T-helper 1 cell treated with Interleukin-12 subunit alpha and Interleukin-12 subunit beta and Interleukin-4 antibody, amounts not matched to agents 30 μg/mL and 1 μg/mL, for 36 hours (primary cell): ENCODE measurements around the gene SEC14L2.

Source experiments
- H3K27ac Mint-ChIP-seq: one replicate; pipeline ENCODE4 v1.8.0; 2021; ENCODE audit warnings: mild to moderate bottlenecking, mixed read lengths
- H3K27me3 Mint-ChIP-seq: one replicate; pipeline ENCODE4 v1.8.0; 2021; ENCODE audit warnings: low read depth, mixed read lengths
- H3K36me3 Mint-ChIP-seq: one replicate; pipeline ENCODE4 v1.8.0; 2021; ENCODE audit warnings: low read depth, mixed read lengths
- H3K4me1 Mint-ChIP-seq: one replicate; pipeline ENCODE4 v1.8.0; 2021; ENCODE audit warnings: low read depth, mixed read lengths
- H3K4me3 Mint-ChIP-seq: one replicate; pipeline ENCODE4 v1.8.0; 2021; ENCODE audit warnings: mild to moderate bottlenecking, moderate library complexity, mixed read lengths
- H3K9me3 Mint-ChIP-seq: one replicate; pipeline ENCODE4 v1.8.0; 2021; ENCODE audit warnings: mixed read lengths

SEC14L2 gene

DNA sequence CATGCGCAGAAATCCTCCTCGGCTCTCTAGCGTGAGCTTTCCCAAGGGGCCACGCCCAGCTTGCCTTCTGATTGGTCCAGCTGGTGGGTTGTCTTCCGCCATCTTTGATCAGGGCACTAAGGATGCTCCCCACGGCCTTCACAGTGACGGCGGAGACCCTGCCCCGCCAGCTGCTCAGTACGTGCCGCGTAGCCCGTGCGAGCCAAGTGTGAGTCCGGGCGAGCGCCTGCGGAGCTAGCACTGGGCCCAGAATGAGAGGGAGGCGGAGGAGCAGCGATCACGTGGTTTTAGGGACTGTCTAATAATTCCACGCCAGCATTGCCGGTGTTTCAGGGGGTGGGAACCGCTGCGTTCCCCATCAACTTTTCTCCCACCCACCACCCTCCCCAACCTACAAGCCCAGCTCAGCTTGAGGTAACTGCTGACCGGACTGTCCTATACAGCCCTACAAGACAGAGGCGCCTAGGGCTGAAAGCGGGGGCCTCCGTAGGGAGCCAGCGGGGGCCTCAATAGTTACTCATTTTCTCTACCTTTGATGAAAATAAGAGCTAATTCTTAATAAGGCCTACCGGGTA is 27.2 kb downstream of the SEC14L2 start:
- Mint-ChIP-seq H3K27ac (peak overlapping the region; percentile 95), H3K9me3 (no peaks in the 10 kb centered on the region), H3K4me3 (peak overlapping the region; percentile 94), H3K27me3 (no peaks in the 10 kb centered on the region), H3K36me3 (peaks cover 21% of the 10 kb centered on the region), H3K4me1 (peaks cover 52% of the 10 kb centered on the region)

DNA sequence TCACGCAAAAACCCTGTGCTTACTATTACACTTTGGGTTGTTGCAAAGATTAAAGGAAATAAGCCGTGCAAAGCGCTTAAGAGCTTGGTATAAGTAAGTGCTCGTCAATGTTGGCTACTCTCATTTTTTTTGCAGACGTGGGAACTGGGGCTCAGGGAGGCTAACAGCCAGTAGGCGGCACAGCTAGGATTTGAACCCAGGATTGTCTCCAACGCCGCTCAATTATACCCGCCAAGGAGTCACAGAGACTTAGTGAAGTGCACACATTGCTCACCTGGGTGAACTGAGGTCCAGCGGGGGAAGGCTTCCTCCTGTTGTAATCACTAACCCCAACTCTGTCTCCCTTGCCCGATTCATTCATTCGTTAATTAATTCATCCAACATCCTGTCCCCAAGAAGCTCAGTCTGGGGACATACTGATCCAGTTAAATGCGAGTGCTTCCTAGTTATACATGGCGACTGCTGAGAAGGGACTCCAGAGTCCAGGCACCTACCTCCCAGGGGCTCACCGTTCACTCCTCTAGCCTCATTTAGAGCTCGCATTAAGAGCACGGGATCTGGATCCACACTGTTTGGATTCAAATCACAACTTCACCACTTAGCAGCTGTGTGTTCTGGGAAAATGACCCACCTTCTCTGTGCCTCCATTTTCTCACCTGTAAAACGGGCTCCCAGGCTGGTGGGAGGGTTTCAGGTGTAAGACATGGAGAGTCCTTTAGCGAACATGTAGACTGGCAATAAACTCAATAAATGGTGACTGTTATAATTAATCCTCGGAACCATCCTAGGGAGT is 27.9 kb downstream of the SEC14L2 start:
- Mint-ChIP-seq H3K4me1 (peaks cover 50% of the 10 kb centered on the region), H3K27ac (peak overlapping the region; percentile 95), H3K27me3 (no peaks in the 10 kb centered on the region), H3K36me3 (peaks cover 21% of the 10 kb centered on the region), H3K9me3 (no peaks in the 10 kb centered on the region), H3K4me3 (peak overlapping the region; percentile 94)

- Mint-ChIP-seq H3K36me3 (peaks cover 24% of the 10 kb centered on the region), H3K27ac (peak overlapping the region; percentile 92), H3K4me3 (peak overlapping the region; percentile 90), H3K9me3 (no peaks in the 10 kb centered on the region), H3K4me1 (peaks cover 49% of the 10 kb centered on the region), H3K27me3 (no peaks in the 10 kb centered on the region)
These were observed 28.5 kb downstream of the SEC14L2 start for GRCh38 chr22:30425327-30425615.

- Mint-ChIP-seq H3K4me1 (peaks cover 44% of the 10 kb centered on the region), H3K36me3 (peaks cover 21% of the 10 kb centered on the region)
These were observed 29.0 kb downstream of the SEC14L2 start, which contains the start of gene MTFP1 for GRCh38 chr22:30425616-30426387. Gene MTFP1 (plus strand): TSS chr22:30425768. CDS start chr22:30425880, 112 bp downstream.

DNA sequence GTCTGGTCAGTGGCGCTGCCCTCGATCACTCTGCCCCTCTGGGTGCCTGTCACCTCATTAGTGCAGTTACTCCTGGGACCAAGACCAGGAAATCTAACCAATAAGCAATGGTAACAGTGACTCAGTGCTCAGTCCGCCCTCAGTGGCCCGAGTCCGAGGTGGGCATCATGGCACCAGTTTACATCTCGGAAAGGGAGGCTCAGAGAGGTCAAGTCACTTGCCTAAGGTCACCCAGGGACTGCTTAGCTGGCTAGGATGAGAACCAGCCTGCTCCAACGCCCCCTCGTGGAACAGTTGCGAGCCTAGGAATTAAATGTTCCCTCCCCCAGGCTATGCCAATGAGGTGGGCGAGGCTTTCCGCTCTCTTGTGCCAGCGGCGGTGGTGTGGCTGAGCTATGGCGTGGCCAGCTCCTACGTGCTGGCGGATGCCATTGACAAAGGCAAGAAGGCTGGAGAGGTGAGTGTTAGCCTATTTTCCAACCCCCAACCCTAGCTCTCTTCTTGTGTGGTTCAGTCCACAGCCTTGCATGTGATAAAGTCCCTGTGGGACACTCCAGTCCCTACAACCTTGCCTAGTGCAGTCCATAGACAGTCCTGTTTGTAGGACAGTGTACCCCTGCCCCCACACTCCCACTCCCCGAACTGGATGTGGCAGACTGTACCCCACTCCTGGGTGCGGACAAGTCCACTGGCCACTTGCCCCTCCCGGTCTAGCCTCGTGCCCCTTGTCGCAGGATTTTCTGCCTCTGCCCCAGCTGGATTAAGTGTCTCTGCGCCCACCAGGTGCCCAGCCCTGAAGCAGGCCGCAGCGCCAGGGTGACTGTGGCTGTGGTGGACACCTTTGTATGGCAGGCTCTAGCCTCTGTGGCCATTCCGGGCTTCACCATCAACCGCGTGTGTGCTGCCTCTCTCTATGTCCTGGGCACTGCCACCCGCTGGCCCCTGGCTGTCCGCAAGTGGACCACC is 29.9 kb downstream of the SEC14L2 start:
- no peaks in the 10 kb centered on the region for H3K9me3 Mint-ChIP-seq
- H3K36me3 Mint-ChIP-seq: peaks cover 17% of the 10 kb centered on the region
- H3K27ac Mint-ChIP-seq: peak overlapping the region; percentile 92
- H3K27me3 Mint-ChIP-seq: no peaks in the 10 kb centered on the region
- peak overlapping the region; percentile 90 for H3K4me3 Mint-ChIP-seq
- peaks cover 38% of the 10 kb centered on the region for H3K4me1 Mint-ChIP-seq

More at GRCh38 chr22:30425616-30426387, 29.0 kb downstream of the SEC14L2 start, which contains the start of gene MTFP1:
- H3K27ac Mint-ChIP-seq: peak within 1 kb of the TSS; percentile 95
- H3K27me3 Mint-ChIP-seq: no peaks in the 10 kb centered on the region
- no peaks in the 10 kb centered on the region for H3K9me3 Mint-ChIP-seq
- peak within 1 kb of the TSS; percentile 94 for H3K4me3 Mint-ChIP-seq

DNA sequence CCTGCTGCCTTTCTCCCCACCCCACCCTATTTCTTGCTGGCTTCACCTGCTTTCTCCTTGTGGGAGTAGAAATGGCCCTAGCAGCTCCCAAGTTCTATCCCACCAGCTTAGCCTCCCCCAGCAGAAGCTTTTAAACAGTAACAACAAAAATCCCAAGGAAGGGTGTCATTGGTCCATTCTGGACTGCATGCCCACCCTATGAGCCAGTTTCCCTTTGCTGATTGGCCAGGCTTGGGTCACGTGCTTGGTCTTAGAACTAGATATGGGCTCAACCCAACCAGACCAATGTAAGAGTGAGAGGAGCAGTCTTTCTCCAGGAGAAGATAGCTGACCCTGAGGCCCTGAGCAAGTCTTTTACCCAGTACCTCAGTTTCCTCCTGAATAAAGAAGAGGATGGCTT is 31.1 kb downstream of the SEC14L2 start:
- H3K27ac Mint-ChIP-seq: no peak overlapping the region
- no peaks in the 10 kb centered on the region for H3K27me3 Mint-ChIP-seq
- no peaks in the 10 kb centered on the region for H3K9me3 Mint-ChIP-seq
- H3K36me3 Mint-ChIP-seq: peaks cover 8% of the 10 kb centered on the region
- no peak overlapping the region for H3K4me3 Mint-ChIP-seq
- H3K4me1 Mint-ChIP-seq: peaks cover 26% of the 10 kb centered on the region

- H3K36me3 Mint-ChIP-seq: peaks cover 13% of the 10 kb centered on the region
- no peaks in the 10 kb centered on the region for H3K9me3 Mint-ChIP-seq
- peaks cover 24% of the 10 kb centered on the region for H3K4me1 Mint-ChIP-seq
- no peak overlapping the region for H3K27ac Mint-ChIP-seq
- no peaks in the 10 kb centered on the region for H3K27me3 Mint-ChIP-seq
- no peak overlapping the region for H3K4me3 Mint-ChIP-seq
These were observed 33.1 kb downstream of the SEC14L2 start for GRCh38 chr22:30429887-30430286.

- peaks cover 22% of the 10 kb centered on the region for H3K36me3 Mint-ChIP-seq
- H3K4me3 Mint-ChIP-seq: no peak overlapping the region
- no peaks in the 10 kb centered on the region for H3K27me3 Mint-ChIP-seq
- H3K4me1 Mint-ChIP-seq: peaks cover 27% of the 10 kb centered on the region
- no peak overlapping the region for H3K27ac Mint-ChIP-seq
- H3K9me3 Mint-ChIP-seq: peaks cover 8% of the 10 kb centered on the region
These were observed 34.1 kb downstream of the SEC14L2 start for GRCh38 chr22:30430933-30431332.

DNA sequence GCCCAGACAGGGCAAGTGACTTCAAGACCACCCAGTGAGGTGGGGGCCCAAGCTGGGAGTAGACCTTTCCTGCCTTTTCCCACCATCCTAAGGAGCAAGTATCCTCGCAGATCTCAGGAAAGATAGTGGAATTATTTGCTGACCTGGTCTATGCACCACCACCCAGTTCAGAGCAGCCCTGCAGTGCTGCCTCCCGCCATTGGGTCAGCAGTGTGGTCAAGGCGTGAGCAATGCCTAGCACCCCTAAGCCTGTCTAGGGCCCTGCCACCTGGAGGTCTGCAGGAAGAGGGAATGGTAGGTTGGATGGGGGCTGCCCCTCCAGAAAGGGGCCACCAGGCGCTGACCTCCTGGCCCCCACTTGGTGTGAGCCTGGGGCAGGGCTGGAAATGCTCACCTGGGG is 35.3 kb downstream of the SEC14L2 start:
- Mint-ChIP-seq H3K27me3 (no peaks in the 10 kb centered on the region), H3K4me3 (no peak overlapping the region), H3K4me1 (peaks cover 16% of the 10 kb centered on the region), H3K36me3 (peaks cover 20% of the 10 kb centered on the region), H3K27ac (no peak overlapping the region), H3K9me3 (peaks cover 13% of the 10 kb centered on the region)

DNA sequence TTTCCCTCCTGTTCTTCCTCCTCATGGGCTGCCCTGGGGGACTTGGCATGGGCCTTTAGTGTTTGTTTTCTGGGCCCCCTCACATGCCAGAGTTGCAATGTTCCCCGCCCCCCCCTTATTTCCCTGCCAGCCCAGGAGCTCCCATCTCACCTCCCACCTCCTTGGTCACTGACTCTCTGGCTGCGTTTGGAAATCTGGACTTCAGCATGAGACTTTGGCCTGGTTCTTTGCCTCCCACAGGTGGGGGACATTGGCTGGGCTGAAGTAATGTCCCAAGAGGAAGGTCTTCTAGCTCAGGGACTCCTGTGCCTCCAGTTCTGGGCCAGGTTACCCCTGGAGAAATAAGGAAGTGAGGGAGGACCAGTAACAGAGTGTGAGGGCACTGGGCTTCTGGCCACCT is 35.7 kb downstream of the SEC14L2 start:
- H3K9me3 Mint-ChIP-seq: peaks cover 14% of the 10 kb centered on the region
- H3K4me3 Mint-ChIP-seq: no peak overlapping the region
- H3K4me1 Mint-ChIP-seq: peaks cover 14% of the 10 kb centered on the region
- H3K36me3 Mint-ChIP-seq: peaks cover 20% of the 10 kb centered on the region
- no peaks in the 10 kb centered on the region for H3K27me3 Mint-ChIP-seq
- H3K27ac Mint-ChIP-seq: no peak overlapping the region

- H3K36me3 Mint-ChIP-seq: peaks cover 18% of the 10 kb centered on the region
- no peak overlapping the region for H3K27ac Mint-ChIP-seq
- no peak overlapping the region for H3K4me3 Mint-ChIP-seq
- H3K27me3 Mint-ChIP-seq: peaks cover 2% of the 10 kb centered on the region
- H3K9me3 Mint-ChIP-seq: peaks cover 14% of the 10 kb centered on the region
- H3K4me1 Mint-ChIP-seq: peaks cover 14% of the 10 kb centered on the region
These were observed 36.4 kb downstream of the SEC14L2 start for GRCh38 chr22:30433227-30433626.

DNA sequence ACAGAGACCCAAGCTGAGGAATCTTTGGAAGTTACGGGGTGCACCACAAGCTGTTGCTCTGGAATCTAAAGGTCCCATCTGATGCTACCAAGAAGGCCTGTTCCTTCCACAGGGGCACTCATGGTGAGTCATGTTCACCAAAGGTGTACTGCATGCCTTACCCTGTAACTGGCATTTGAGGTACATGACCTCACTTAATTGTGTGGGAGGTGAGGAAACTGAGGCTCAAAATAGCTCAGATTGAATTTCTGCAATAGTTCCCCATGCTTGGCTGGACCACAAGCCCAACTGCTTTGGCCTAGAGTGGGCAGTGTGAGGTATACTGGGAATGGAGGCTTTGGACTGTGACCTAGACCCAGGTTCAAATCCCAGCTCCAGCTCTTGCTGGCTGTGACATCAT is 37.0 kb downstream of the SEC14L2 start:
- H3K9me3 Mint-ChIP-seq: peaks cover 14% of the 10 kb centered on the region
- peaks cover 14% of the 10 kb centered on the region for H3K4me1 Mint-ChIP-seq
- peaks cover 18% of the 10 kb centered on the region for H3K36me3 Mint-ChIP-seq
- H3K27ac Mint-ChIP-seq: no peak overlapping the region
- peaks cover 4% of the 10 kb centered on the region for H3K27me3 Mint-ChIP-seq
- H3K4me3 Mint-ChIP-seq: no peak overlapping the region

DNA sequence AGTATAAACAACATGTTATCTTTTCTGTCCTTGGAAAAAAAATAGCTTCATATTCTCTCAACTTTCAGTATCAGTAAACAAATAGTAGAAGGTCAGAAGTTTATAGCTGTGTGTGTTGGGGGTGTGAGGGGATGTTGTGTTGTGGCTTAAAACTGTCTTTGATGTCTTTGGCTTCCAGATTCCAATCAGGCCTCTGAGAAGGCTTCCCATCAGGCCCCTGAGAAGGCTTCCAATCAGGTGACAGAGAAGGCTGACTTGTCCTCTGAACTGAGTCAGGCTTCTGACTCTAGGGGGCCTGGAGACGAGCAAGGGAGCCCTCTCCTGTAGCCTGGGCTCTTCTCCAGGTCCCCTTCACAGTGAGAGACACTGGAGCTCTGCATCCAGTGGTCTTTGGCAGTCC is 38.0 kb downstream of the SEC14L2 start:
- Mint-ChIP-seq H3K27ac (peak overlapping the region; percentile 90), H3K4me3 (no peak overlapping the region), H3K36me3 (peaks cover 18% of the 10 kb centered on the region), H3K9me3 (peaks cover 14% of the 10 kb centered on the region), H3K4me1 (peaks cover 14% of the 10 kb centered on the region), H3K27me3 (peaks cover 4% of the 10 kb centered on the region)

DNA sequence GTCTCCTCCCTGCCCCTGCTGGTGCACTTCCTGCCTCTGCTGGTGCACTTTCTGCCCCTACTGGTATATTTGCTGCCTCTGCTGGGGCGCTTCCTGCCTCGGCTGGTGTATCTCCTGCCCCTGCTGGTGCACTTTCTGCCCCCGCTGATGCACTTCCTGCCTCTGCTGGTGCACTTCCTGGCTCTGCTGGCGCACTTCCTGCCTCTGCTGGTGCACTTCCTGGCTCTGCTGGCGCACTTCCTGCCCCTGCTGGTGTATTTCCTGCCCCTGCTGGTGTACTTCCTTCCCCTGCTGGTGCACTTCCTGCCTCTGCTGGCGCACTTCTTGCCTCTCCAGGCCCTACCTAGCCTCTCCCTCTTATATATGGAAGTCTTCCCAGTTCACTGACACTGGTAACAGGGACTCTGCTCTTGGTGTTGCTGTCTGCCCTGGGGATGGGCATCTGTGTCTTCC is 38.9 kb downstream of the SEC14L2 start:
- peak overlapping the region; percentile 63 for H3K4me3 Mint-ChIP-seq
- peaks cover 14% of the 10 kb centered on the region for H3K9me3 Mint-ChIP-seq
- peak overlapping the region; percentile 90 for H3K27ac Mint-ChIP-seq
- peaks cover 10% of the 10 kb centered on the region for H3K27me3 Mint-ChIP-seq
- H3K36me3 Mint-ChIP-seq: peaks cover 15% of the 10 kb centered on the region
- H3K4me1 Mint-ChIP-seq: peaks cover 16% of the 10 kb centered on the region
